ENCODE measurements around the gene PDLIM1.

PDLIM1 gene

GRCh38 chr10:95280637-95281036 is 10.2 kb downstream of the PDLIM1 start:
- TF ChIP-seq CTCF (IDR thresholded peaks at IDR 0.05; ENCODE audit: extremely low read depth, missing control alignments): no peak
- no peak for DNase-seq (ENCODE audit: low spot score)

- TF ChIP-seq CTCF (IDR thresholded peaks at IDR 0.05; ENCODE audit: extremely low read depth, missing control alignments): no peak
- DNase-seq (ENCODE audit: low spot score): no peak
Observed at GRCh38 chr10:95279042-95279820, 11.6 kb downstream of the PDLIM1 start.

- DNase-seq (ENCODE audit: low spot score): no peak
- TF ChIP-seq CTCF (IDR thresholded peaks at IDR 0.05; ENCODE audit: extremely low read depth, missing control alignments): no peak
Observed at GRCh38 chr10:95278061-95278988, 12.5 kb downstream of the PDLIM1 start.

- no peak for TF ChIP-seq CTCF (IDR thresholded peaks at IDR 0.05; ENCODE audit: extremely low read depth, missing control alignments)
- DNase-seq (ENCODE audit: low spot score): no peak
Observed at GRCh38 chr10:95277614-95278013, 13.2 kb downstream of the PDLIM1 start.

- no peak for DNase-seq (ENCODE audit: low spot score)
- TF ChIP-seq CTCF (IDR thresholded peaks at IDR 0.05; ENCODE audit: extremely low read depth, missing control alignments): no peak
Observed at GRCh38 chr10:95277201-95277570, 13.6 kb downstream of the PDLIM1 start.

- DNase-seq (ENCODE audit: low spot score): no peak
Observed at GRCh38 chr10:95276367-95277200, 14.2 kb downstream of the PDLIM1 start.

More at GRCh38 chr10:95276367-95277200, 14.2 kb downstream of the PDLIM1 start:
- TF ChIP-seq CTCF (IDR thresholded peaks at IDR 0.05; ENCODE audit: extremely low read depth, missing control alignments): no peak

Data from GM20000 (cell line).